Ureter (tissue), 1 donor: Measurements from ENCODE around the gene UPK3A. TPM values are rescaled to one million over a fixed set of nuclear protein-coding genes. Genes with fewer than 3 reads are reported as not detected.
"Not testable (repeated sequence)": the region's sequence is repeated elsewhere in the genome, so short reads cannot be mapped to it uniquely, and the experiment has no call there.

Experiments used
- DNase-seq: peaks from one replicate; pipeline ENCODE4 v3.0.0-alpha.2; 2020; ENCODE audit warnings: low spot score
- total RNA-seq: library from RNA; stranded (reverse); gene quantifications from one replicate; pipeline ENCODE4 v1.2.4, GENCODE V29; 2023
- donor health status: DM: yes; HTN: yes; CAD: no.

UPK3A gene
- total RNA-seq, 1 donor from 2014 or later: 233 TPM

DNA sequence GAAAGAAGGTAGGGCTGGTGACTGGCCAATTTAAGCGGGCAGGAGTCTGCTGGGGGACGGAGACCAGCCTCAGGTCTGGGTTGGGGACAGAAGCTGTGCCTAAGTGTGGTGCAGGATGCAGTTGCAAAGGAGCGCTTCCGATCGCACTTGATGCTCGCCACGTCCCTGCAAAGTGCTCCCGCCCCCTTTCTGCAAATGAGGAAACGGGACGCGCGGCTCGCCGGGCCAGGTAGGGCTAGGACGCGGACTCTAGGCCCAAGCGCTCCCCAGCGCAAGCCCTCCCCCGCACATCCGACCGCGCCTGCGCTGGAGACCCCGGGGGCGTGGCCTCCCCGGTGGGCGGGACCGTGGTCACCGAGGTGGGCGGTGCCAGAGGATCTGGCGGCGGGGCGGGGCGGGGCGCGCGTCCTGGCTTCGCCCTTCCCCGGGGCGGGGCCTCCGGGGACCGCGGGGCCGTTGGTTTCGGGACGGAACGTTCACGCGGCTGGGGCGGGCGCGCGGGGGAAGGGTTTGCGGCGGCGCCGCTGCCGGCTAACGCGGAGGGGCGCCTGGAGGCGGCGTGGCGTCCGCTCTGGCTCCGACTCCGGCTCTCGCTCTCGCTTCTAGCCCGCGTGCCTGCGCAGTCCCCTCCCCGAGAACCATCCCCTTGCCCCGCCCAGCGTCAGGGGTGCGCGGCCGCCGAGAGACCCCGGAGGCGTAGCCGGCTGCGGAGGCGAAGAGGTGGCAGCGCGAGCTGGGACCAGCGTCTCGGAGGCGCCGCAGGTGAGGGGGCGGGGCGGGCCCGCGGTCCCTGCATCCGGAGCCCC lies 24.9 kb downstream of the UPK3A start, which contains the start of gene FAM118A:
Gene FAM118A (plus strand): TSS at position 513 of the 806 bp plus-strand sequence. CDS start 12,446 bp downstream, outside the sequence.
- DNase-seq: peak; percentile 96

DNA sequence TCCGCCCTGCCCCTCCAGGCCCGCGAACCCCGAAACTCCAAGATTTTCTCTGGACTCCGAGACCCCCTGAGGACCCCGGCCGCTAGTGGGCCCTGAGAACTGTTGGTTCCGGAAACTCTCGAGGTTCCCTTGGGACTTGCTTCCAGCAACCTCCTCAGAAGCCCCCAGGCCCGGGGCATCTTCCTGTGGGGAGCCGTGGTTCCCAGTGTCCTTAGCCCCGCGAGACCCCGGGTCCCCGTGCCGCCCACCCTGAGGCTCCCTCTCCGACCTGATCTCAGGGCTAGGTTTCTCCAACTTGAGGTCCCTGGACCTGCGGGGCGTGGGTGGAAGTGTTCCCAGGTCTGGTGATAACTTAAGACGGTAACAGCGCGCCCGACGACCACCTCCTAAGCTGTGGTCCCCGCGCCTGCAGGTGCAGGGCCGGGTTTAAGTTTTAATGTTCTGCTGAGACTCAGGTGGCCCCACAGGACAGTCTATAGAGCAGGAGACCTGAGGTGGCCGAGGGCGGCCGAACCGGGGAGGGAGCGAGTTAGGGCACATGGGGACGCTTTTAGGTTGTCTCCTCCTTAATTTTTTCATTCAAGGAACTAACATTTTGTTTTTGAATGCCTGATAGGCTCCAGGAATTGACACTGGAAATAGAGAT lies 25.7 kb downstream of the UPK3A start:
- no peak for DNase-seq

DNA sequence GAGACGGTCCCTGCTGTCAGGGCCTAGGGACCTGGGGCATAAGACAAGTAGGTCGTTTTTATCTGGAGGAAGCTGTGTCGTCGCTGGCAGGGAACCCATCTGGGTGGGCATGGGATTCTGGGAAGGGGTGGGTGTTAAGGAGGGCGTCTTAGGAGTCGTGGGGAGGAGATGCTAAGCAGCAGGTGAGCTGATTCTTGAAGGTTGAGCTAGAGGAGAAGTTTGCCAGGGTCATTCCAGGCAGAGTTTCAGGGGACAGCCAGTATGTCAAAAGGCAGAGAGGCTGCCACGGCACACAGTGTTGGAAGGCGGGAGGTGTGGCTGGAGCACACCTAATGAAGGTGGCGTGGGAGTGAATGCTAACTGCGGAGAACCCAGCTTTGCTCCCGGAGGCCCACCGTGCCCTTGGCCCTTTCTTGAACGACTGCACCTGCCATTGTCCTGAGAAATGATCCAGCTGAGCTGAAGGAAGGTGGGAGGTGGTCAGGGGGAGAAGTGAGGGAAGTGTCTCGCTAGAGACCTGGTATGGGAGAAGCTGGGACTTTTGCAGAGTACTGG lies 26.3 kb downstream of the UPK3A start:
- DNase-seq: no peak

DNA sequence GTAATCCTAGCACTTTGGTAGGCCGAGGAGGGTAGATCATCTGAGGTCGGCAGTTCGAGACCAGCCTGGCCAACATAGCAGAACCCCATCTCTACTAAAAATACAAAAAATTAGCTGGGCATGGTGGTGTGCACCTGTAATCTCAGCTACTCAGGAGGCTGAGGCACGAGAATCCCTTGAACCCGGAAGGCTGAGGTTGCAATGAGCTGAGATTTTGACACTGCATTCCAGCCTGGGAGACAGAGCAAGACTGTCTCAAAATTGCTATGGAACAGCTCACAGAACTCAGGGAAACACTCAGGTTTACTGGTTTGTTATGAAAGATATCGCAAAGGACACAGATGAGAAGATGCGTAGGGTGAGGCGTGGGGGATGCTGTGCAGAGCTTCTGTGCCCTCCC lies 27.7 kb downstream of the UPK3A start:
- DNase-seq: no peak

DNA sequence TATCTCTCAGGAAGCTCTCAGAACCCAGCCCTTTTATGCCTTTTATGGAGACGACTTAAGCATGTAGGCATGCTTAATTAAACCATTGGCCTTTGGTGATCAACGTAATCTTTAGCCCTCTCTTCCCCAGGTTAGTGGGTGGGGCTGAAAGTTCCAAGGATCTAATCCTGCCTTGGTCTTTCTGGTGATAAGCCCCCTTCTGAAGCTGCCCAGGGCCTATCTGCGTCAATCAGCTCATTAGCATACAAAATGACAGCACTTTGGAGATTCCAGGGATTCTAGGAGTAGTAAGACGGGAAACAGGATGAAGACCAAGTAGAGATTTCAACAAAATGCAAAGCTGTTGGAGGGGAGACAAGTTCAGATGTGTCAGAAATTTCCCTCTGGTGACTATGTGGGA lies 28.1 kb downstream of the UPK3A start:
- DNase-seq: no peak

DNA sequence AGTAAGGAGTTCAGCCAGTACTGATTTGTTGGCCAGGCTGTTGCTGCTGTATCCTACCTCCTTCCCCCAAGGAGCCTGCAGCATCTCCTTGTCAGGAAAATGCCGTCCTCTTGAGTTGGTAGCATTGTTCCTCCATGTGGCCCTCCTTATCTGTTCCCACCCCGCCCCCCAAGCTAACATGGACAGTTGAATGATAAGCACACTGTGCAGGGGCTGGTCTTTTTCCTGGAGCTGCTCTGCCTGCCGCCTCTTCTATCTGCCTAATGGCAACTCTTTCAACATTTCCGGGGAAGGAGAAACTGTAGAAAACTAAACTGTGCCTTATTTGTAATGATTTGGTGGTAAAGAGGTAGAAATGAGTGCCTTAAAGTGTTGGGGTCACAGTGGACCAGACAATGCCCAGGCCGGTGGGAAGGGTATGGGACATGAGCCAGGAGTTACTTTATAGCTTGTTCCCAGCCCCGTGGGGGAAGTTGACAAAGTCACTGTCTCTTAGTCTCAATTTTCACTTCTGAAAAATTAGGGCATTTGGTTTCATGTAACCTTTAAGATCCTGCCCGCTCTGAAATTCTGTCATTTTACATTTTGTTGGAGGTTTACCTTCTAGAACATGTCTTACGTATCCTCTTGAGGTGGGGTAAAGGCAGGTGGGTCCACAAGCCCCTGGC lies 29.4 kb downstream of the UPK3A start:
- DNase-seq: no peak

DNA sequence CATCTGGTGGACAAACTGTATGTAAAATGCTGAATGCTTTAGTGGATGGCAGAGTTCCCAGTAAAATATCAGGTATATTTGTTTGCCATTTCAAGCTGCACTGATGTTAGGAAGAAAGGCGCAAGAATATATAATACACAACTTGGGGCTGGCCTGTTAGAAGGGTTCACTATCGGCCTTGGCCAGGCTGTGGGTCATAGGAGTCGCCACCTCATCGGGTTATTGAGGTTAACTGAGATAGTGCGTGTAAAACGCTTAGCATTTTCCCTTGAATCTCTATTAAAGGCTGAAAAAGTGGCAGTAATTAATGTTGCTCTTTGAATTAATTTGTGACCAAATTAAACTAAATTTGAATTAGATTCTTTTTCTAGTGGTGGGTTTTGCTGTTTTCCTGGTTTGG lies 30.0 kb downstream of the UPK3A start:
- DNase-seq: no peak

DNA sequence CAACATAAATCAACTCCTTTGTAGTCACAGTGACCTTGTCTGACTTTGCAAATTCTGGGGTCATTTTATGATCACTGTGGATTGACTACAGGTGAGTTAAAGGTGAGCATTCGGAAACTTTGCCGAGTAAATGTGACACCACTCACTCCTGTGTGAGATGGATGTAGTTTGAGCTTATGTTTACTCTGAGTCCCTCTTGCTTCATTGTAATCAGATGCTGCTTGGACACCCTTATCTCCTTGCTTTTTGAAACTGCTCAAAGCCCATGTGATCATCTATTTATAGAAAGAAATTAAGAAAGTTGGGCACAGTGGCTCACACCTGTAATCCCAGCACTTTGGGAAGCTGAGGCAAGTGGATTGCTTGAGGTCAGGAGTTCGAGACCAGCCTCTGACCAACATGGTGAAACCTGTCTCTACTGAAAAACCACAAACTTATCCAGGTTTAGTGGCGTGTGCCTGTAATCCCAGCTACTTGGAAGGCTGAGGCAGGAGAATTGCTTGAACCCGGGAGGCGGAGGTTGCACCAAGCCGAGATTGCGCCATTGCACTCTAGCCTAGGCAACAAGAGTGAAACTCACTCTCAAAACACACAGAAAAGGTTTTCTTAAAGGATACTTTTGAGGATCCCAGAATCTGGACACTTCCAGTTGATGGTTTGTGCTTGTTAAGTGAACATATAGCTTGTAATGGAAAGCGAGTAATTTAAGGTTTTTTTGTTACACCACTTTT lies 32.2 kb downstream of the UPK3A start:
- no peak for DNase-seq

DNA sequence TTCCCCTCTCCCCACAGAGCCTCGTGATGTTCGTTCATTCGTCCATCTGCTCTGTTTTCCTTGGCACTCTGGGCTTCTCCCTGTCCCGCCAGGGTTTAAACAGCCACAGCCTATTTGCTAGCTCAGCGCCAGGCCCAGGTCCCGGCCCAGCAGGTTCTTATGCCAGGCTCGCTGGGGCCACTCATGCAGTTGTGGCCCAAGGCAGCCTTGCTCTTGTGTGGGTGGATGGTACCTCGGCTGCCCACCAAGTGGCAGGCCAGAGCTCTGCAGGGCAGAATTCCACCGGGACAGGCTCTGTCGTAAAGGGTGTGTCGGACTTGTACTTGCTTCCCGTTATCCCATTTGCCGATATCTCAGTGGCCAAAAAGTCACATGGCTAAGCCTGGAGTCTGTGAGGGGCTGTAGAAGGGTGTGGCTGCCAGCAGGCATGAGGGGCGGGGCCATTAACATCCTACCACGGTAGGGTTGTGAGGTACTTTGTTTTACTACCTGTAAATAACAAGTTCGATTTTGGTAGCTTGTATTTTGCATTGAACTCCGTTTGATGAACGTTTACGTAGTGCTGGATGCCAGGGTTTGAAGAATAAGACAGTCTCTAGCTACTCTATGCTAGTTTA lies 32.9 kb downstream of the UPK3A start:
- no peak for DNase-seq

DNA sequence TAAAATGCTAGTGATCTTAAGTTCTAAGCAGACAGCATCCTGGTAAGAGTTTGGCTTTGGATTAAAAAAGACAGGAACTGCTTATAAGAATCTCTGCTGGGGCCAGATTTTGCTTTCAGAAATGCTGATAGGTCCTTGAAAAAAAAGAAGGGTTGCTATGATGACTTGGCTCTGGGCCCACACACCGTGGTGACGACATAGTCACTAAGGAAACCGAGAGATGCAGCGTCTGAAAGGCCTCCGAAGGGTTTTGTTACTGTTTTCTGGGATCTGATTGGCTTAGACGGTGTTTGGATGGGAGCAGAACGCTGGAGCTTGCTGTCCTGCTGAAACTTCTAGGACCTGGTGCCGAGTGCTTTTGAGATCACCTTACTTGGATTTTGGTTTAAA lies 33.4 kb downstream of the UPK3A start:
- DNase-seq: peak; percentile 82

DNA sequence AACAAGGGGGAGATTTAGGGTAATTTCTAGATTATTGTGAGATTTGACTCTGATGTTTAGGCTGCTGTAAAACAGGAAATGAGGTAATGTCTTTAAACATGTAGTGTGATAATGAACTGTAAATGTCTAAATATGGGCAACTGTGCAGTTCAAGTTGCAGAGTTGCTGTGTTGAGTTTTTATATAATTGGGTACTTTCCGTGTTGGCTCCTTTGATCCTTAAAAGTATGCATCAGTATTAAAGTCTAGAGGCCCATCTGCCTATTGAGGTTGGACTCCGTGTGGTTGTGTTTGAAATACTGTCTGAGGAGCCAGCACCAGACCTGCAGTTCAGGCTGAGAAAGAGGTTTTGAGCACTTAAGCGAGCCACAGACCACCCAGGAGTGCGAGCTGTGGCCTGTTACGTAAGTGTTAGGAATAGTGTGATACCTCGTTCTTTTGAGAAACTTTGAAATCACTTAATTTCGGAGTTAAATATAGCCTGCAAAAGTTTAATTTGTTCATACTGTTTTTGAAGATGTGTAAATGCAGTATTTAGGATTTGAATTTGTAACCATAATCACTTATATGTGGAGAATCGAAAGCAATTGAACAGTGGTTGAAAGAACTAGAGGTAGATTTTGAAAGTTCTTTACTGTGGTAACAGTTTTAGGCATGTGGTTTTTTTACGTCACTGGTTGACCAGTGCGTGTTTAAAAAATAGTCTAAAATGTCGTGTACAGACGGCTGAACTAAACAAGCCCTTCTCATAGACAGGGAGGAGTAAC lies 34.0 kb downstream of the UPK3A start:
- no peak for DNase-seq

DNA sequence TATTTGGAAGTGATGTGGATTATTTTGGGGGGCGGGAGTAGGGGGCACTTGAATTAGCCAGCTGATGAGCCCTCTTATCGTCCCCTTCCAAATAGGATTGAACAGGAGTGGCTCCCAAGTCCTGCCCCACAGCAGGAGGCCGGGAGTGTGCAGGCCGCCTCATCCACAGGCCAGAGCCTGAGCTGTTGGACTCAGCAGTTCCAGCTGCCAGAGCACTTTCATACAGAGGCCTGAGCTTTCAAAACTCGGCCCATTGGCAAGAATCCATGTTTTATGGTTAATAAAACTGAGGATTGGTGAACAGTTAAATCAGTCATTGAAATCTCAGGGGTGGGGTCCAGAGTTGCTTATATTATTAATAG lies 34.6 kb downstream of the UPK3A start:
- DNase-seq: no peak

DNA sequence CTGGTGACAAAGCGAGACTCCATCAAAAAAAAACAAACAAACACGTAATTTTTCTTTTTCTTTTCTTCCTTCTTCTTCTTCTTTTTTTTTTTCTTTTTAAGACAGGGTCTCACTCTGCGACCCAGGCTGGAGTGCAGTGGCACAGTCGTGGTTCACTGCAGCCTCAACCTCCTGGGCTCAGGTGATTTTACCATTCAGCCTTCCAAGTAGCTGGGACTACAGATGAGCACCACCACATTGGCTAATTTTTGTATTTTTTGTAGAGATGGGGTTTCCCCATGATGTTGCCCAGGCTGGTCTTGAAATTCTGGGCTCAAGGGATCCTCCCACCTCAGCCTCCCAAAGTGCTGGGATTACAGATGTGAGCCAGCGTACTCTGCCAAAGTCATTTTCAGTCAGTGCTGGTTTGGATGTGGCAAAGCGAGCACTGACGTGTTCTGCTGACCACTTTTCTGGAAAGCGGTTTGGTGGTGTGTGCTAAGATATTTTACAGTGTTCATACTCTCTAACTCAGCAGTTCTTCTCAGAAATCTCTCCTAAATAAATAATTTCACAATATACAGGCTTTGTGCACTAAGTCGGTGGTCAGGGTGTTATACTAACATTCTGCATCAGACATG lies 35.7 kb downstream of the UPK3A start:
- no peak for DNase-seq

DNA sequence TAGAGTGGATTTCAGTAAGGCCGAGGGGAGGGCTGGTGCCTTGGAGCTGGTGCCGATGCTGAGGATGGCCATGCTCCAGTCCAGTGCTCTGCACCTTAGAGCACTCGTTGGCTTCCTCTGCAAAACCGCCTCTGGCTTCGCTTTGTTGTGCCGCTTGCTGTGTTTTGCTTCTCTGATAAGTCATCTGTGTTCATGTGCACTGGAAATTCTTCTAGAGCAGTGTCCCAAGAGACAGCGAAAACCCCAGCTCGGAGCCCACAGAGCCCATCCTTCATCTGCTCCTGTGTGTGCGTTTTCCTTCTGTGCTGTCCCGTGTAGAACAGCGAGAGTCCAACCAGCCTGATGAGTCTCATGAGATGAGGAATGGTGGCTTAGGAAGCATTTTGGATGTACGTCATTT lies 37.1 kb downstream of the UPK3A start:
- DNase-seq: no peak

DNA sequence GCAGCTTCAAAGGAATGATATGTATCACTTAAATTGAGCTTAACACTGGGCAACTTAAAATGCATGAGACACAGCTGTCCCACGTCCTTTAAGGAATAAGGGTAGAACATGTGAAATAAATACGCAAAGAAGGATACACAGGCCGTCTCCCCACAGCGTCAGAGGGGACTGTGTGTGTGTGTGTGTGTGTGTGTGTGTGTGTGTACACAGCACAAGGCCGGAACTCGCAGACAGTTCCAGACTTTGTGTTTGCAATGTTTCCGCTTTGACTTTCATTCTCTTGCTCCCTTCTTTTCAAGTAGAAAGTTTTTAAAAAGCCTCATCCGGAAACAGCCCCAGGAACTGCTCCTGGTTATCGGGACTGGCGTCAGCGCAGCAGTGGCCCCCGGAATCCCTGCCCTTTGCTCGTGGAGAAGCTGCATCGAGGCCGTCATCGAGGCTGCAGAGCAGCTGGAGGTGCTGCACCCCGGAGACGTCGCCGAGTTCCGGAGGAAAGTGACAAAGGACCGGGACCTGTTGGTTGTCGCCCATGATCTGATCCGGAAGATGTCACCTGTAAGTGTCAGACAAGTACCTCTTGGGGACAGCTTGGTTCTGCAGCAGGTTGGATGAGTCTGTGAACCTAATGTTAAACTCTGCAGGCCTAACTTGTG lies 38.2 kb downstream of the UPK3A start:
- no peak for DNase-seq

DNA sequence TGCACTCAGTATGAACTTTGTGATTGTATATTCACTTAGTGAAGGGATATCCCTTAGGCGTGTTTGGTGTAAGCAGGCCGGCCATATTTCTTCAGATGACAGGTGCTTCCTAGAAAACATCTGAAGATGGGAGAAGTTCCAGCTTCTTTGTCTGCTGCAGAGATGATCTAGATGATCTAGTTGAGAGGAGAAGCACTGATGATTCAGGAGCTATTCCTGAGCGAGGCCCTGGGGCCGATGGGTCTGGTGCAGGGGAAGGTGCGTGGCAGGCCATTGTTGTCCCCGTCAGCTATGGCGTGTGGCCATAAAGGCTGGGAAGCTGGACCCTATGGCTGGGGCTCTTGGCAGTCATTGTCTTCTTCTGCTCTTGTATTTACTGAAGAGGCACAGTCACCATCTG lies 38.9 kb downstream of the UPK3A start:
- DNase-seq: no peak

DNA sequence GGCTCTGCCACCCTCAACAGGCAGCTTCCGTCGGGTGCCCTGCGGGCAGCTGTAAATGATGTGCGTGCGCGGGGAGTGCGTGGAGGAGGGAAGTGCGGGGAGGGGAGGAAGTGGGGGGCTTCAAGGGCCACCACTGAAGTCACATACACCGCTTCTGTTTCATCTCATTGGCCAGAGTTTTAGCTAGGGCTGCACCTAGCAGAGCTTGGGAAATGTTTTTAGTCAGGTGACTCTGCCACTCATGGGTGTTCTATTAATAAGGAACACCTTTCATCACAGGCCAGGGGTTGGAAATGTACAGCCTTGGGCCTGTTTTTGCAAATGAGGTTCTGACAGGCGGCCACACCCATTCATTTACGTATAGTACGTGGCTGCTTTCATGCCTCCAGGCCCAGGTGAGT lies 39.6 kb downstream of the UPK3A start:
- DNase-seq: no peak

DNA sequence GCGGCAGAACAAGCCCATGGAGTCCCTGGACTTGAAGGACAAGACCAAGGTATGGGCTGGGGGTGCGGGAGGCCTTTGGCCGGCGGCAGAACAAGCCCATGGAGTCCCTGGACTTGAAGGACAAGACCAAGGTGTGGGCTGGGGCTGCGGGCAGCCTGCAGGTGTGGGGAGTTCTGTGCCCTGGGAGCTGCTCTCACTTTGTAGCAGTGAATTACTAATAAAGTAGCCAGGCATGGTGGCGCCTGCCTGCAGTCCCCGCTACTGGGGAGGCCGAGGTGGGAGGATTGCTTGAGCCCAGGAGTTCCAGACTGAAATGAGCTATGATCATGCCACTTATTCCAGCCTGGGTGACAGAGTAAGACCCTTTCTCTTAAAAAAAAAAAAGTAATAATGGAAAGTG lies 43.5 kb downstream of the UPK3A start:
- not testable (repeated sequence) for DNase-seq

DNA sequence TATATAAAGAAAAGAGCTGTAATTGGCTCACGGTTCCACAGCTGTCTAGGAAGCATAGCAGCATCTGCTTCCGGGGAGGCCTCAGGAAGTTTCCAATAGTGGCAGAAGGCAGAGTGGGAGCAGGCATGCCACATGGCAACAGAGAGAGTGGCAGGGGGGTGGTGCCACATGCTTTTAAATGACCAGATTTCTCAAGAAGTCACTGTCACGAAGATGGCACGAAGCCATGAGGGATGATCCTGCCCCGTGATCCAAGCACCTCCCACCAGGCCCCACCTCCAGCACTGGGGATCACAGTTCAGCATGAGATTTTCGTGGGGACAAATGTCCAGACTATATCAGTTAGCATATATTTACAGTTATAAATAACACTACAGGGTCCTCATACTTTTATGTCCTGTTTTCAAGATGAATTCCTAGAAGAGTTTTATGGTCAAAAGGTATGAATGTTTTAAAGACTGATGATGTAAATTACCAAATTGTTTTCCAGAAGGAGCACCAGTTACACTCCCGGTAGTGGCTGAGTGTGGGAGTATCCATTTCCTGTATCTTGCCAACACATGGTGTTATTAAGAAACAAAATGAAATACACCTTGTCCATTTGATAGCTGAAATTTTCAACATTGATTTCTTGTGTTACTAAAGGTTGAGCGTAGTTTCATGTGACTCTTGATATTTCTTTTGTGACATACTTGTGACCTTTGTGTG lies 44.2 kb downstream of the UPK3A start:
- DNase-seq: no peak
